HG03103 (cell line): ENCODE data around the gene ABCG2.

Source experiments
- ATAC-seq: cut with Tn5 transposase; IDR thresholded peaks from one replicate; pipeline ENCODE4 v1.9.1; 2021; ENCODE audit warnings: low read depth; ENCODE audit not compliant: unreplicated experiment

ABCG2 gene

DNA sequence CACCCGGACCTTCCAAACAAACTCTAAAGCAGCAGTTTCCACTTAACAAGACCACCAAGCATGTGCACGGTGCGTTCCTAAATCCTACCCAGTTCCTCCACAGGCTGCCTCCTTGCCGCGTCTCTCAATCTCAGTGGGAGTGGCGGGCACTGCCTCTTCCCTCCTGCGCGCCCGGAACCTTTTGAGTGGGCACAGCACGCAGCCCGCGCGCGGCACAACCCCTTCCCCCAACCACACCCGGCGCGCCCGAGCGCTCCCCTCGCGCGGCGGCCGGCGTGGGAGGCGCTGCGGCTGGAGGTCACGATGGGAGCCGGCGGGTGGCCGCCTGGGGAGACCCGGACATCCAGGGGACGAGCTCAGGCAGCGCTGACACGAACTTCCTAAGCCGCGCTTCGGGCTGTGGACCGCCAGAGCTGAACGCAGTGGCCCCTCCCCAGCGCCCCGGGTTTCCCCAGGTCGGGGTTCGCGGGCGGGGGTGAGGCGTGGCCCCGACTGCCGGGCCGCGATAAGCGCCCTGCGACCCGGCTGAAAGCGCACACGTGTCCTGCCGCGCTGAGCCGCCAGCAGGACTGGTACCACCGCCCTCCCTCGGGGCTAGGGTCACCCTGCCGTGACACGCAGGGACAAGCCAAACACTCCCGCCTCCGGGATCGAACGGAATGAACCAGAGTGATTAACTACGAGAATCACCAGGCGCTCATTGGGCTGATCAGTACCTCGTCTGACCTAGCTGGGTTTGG lies at the start of gene ABCG2:
Gene ABCG2 (minus strand): TSS at position 151 of the 740 bp plus-strand sequence. CDS start 18,644 bp downstream, outside the sequence.
- ATAC-seq: no peak

DNA sequence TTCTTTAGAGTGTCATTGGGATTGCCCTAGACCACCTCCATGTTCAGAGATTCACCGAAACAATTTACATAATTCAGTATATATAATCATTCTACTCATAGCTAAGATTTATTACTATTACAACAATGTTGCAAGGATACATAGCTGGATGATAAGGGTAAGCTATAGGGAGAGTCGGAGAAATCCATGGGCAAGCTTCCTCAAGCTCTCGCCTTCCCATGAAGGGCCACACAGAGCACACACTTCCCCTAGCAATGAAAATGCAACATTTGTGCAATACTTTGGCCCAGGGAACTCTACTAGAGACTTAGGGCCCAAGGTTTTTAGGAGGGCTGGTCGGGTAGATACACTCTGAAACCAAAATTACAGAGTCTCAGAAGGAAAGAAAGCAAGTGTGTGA lies 49.7 kb upstream of the ABCG2 start:
- no peak for ATAC-seq

DNA sequence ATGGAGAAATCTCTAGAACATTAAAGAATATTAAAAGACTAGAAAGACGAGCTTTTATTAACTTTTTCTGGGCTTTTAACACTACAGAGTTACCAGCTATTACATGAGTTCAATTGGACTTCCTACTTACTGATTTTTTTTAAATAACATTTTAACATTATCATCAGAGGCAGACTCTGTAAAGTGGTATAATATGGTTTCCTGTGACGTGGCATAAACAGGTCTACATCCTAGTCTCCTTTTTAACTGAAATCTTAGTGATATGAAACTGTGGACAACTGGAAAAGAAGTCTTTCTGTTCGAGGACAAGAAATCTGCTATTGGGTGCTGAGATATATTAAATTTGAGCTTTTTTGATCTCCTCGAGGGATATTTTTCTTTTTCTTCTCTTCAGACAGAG lies 48.7 kb upstream of the ABCG2 start:
- ATAC-seq: no peak

DNA sequence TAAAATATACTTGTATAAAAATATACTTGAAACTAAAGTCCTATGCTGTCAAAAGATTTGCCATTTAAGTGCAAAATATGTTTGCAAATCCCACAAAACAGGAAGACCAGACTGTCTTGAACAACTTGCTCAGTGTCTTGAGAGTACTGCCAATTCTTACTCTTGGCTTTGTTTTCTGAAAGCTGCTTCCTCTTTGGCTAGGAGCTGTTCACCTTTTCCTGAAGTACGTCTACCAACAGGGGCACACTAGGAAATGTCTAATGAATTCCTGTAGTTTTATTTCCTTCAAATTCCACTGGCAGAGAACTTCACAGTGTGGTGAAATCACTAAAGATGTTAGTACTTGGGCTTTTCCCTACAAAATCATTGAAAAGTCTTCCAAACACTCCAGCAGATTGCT lies 46.4 kb upstream of the ABCG2 start:
- no peak for ATAC-seq

DNA sequence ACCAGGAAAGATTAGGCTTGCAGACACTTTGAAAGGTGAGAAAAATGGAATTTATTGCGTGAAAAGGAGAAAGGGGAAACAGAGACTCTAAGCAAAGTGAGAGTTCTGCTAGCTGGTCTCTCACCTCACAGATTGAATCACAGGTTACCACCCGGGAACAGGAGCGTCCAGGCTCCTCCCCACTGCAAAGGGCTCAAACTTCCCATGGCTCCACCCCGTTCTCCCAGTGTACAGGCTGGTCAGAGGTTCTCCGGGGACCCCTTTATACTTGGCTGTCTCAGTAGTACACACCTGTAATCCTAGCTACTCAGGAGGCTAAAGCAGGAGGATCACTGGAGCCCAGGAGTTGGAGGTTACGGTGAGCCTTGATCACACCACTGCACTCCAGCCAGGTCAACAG lies 44.0 kb upstream of the ABCG2 start:
- ATAC-seq: no peak

DNA sequence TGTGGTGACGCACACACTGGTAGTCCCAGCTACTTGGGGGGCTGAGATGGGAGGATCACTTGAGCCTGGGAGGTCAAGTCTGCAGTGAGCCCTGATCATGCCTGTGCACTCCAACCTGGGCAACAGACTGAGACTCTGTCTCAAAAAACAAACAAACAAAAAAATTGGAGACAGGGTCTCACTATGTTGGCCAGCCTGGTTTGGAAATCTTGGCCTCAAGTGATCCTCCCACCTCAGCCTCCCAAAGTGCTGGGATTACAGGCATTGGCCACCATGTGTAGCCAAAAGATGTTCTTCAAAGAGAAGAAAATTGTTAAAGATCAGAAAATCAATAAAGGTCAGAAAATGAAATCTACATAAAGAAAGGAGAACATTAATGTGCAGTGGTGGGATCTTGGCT lies 41.7 kb upstream of the ABCG2 start:
- no peak for ATAC-seq

DNA sequence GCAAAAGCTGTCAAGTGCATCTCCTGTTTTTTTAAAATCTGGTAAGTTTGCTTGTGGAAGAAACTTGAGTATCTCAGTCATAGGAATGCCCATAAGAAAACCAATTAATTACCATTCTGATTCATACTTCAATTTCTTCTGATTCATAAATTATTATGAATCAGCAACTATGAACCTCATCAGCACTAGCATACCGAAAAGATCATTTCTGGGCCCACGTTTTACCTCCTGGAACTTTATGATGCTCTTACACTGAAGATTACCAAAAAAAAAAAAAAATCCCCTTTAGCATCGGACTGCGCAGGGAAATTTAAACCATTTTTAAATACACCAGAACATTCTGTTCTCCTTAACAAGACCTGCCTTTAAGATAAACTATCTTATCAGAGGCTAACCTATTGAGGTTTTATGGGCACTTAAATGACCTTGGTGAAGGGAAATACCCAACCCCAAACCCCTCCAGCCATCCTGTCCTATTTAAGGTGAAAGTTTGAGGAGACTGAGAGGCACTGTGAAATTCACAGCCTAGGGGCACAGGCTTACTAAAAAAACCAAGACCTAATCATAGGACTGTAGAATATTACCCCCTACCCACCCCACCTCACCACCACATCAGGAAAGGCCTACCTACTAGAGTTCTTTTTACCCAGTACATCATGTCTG lies 38.2 kb upstream of the ABCG2 start:
- no peak for ATAC-seq

DNA sequence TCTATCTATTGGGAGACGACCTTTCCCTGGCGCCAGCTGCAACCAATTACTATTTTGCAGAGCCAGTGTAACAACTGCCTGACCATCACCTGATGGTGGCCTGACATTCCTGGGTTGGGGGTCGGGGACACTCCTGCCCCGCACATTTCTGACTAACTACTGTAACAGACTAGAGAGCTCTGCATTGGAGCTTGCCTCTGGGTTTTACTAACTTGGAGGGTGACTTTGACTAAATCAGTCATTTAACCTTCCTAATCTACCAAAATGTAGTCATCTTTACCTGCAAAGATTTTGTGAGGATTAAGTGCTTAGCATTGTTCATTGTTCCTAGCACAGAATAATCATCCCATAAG lies 37.5 kb upstream of the ABCG2 start:
- no peak for ATAC-seq

DNA sequence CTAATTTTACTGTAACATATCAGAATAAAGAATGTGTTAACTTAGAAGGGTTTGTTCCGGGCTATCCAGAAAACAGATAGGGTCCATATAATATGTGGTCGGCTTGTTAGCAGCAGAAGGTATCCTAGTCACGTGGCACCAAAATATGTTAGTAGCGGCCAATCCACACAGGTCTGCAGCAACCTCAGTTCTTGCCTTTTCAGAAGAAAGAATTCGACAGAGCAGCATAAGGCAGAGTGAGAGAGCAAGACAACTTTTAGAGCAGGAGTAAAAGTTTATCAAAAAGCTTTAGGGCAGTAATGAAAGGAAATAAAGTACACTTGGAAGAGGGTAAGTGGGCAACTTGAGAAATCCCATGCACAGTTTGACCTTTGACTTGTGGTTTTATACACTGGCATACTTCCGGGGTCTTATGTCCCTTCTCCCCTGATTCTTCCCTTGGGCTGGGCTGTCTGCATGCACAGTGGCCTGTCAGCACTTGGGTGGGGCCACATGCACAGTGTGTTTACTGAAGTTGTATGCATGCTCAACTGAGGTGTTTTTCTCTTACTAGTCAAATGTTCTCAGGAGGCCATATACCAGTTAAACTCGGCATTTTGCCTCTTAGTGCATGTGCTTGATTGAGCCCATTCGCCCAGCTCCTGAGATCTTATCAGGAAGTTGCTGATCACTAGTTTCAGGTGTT lies 37.0 kb upstream of the ABCG2 start:
- no peak for ATAC-seq

DNA sequence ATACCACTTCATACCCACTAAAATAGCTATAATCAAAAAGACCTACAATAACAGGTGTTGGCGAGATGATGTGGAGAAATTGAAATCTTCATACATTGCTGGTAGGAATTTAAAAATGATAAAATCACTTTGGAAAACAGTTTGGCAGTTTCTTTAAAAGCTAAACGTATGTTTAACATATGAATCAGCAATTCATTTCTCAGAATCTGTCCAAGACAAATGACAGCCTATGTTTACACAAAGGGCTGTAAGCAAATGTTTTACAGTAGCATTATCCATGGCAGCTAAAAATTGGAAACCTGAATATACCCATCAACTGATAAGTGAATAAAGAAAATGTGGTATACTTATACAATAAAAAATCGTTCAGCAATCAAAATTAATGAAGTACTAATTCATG lies 33.0 kb upstream of the ABCG2 start:
- no peak for ATAC-seq

DNA sequence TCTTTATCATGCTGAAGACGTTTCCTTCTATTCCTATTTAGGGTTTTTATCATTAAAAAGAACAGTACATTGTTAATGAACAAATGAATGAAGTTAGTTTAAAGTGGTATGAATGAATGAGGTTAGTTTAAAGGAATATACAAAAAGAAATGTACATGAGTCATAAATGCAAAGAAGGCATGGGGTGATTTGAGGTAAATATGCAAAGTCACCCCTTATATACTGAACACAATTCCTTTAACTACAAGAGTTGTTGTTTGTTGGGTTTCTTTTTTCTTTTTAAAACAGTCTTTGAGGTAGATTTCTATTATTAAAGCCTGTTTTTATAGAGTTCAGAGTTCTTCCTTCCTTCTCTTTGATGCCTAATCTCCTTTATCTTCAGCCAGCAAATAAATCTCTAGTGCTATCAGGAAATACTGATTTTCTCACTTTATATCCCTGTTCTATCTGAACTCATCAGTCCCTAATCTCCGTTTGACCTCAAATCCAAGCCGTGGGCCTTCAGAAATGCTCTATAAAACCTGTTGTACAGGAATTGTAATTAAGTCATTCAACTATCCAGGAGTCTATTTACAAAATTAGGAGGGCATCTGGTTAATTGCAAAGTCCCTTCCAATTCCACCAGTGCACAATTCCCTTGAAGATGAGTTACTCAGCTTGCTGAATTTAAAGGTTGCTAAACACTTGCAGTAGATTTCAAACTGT lies 31.6 kb upstream of the ABCG2 start:
- no peak for ATAC-seq

DNA sequence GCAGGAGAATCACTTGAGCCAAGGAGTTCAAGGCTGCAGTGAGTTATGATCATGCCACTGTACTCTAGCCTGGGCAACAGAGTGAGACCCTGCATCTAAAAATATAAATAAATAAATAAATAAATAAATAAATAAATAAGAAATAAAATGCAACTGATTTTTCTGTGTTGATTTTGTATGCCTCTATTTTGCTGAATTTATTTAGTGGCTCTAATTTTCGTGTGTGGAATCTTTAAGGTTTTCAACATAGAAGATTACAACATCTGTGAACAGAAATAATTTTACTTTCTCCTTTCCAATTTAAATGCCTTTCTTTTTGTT lies 30.9 kb upstream of the ABCG2 start:
- ATAC-seq: no peak

DNA sequence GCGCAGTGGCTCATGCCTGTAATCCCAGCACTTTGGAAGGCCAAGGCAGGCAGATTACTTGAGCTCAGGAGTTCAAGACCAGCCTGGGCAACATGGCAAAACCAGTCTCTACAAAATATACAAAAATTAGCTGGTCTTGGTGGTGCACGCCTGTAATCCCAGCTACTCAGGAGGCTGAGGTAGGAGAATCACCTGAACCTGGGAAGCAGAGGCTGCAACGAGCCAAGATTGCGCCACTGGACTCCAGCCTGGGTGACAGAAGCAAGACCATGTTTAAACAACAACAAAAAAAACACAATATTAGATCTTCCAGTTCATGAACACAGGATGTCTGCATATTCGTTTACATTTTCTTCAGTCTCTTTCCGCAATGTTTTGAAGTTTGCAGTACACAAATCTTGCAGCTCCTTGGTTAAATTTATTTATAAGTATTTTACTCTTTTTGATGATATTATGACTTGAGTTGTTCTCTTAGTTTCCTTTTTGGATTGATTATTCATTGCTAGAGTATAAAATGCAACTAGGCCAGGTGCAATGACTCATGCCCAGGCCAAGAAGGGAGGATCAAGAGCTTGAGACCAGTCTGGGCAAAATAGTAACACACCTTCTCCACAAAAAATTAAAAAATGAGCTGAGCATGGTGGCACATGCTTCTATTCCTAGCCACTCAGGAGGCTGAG lies 30.4 kb upstream of the ABCG2 start:
- no peak for ATAC-seq

DNA sequence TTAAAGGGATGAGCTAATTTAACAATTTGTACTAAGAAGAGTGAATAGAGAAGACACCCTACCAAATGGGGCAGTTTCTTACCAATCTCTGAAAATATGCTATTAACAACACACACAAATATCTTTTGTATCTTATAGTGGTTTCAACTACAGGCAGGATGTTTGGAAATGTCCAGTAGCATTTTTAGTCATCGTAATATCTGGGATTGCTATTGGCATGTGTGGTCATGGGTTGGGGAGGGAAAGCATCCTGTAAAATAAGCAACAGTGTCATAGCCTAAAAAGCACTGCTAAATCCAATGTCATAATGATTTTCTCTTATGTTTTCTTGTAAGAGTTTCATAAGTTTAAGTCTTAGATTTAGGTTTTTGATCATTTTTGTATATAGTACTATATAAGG lies 29.3 kb upstream of the ABCG2 start:
- ATAC-seq: no peak

DNA sequence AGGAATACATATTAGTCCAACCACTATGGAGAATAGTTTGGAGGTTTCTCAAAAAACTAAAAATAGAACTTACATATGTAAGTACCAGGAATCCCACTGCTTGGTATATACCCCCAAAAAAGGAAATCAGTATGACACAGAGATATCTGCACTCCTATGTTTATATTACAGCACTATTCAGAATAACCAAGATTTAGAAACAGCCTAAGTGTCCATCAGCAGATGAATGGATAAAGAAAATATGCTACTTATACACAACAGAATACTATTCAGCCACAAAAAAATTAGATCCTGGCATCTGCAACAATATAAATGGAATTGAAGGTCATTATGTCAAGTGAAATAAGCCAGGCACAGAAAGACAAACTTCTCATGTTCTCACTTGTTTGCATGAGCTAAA lies 27.5 kb upstream of the ABCG2 start:
- ATAC-seq: no peak

DNA sequence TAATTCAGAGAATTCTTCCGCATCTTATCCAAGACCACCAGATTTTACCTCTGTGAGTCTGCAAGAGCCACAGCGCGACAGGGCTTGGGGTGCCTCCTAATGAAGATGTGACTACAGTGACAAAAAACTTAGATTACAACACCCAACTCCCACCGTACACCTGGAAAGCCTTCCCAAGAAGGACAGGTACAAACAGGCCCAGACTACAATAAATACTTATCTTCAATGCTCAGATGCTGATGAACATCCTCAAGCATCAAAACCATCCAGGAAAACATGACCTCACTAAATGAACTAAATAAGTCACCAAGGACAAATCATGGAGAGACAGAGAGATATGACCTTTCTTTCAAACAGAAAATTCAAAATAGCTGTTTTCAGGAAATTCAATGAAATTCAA lies 20.8 kb upstream of the ABCG2 start:
- ATAC-seq: no peak

DNA sequence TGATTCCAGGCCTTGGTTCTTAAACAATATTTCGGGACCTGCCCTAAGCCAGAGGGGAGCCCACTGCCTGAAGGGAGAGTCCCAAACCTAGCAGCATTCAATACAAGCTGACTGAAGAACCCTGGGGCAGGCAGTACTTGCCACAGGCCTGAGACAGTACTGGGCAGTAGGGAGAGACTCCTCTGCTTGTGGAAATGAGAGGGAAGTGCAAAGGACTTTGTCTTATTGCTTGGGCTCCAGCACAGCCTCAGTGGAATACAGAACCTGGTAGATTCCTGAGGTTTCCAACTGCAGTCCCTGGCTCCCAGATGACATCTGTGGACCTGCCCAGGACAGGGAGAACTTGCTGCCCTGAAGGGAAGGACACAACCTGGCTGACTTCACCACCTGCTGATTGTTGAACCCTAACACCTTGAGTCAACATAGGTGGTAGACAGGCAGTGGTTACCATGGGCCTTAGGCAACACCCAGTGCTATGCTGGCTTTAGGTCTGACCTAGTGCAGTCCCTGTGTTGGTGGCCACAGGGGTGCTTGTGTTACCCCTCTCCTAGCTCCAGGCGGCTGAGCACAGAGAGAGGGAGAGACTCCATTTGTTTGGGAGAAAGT lies 20.3 kb upstream of the ABCG2 start:
- no peak for ATAC-seq

DNA sequence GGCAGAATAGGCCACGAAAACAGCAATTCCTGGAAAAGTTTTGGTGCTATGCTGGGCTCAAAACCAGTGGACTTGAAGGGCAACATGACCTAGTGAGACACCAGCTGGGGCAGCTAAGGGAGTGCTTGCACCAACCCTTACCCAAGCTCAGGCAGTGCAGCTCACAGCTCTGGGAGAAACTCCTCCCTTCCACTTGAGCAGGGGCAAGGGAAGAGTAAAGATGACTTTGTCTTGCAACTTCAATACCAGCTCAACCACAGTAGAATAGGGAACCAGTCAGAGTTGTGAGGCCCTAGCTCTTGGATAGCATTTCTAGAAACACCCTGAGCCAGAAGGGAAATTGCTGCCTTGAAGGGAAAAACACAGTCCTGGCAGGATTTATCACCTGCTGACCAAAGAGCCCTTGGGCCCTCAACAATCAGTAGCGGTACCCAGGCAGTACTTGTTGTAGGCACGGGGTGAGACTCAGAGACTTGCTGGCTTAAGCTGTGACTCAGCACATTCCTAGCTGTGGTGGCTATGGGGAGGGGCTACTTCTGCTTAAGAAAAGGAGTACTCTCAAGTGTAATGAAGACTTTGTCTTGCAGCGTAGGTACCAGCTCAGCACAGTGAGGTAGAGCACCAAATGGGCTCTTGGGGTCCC lies 19.7 kb upstream of the ABCG2 start:
- ATAC-seq: peak; percentile 56

DNA sequence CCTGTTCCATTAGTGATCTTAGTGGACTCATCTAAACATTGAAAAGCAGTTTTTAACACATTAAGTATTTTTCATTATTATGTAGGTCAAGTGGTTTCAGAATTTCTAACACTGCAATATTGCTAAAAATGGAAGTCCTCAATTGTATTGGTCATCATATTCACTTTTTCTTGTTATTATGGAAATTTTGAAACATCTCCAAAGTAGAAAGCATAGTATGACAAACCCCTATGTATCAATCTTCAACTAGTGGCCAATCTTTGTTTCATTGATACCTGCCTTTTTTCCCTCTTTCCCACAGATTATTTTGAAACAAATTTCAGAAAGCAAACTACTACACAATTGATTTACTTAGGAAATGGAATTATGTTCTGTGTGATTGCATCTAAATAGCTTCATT lies 14.5 kb upstream of the ABCG2 start:
- ATAC-seq: no peak

DNA sequence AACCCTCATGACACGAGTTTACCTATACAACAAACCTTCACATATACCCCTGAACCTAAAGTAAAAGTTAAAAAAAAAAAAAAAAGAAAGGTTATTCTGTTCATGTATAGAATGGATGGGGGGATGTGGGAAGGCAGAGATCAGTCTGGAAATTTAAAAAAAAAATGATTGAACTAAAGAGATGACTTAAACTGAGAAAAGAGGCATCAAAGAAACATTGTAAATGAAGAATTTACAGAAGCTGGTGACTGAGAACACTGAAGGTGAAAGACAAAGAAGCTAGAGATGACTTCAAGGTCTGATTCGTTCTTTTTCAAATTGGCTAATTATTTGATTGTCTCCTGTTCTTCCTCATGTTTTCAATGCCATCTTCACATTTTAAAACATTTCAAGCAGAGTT lies 12.8 kb upstream of the ABCG2 start:
- no peak for ATAC-seq
